ENCODE measurements around the gene GPC5. TPM values are rescaled to one million over a fixed set of nuclear protein-coding genes. Genes with fewer than 3 reads are reported as not detected.

GPC5 gene
- total and polyA plus RNA-seq, 2 of the 13 experiments (the other 11 are each of a cell fraction or from before 2014, with no cell fraction given) = 0.02 to 0.07 TPM

- TF ChIP-seq ZFP62 (CRISPR knock-in tag; IDR thresholded peaks at IDR 0.05) (no peak), LBX2 (CRISPR knock-in tag; IDR thresholded peaks at IDR 0.05; ENCODE audit: borderline replicate concordance) (no peak), ZNF280D (CRISPR knock-in tag; IDR thresholded peaks at IDR 0.05) (no peak)
These were observed 19.4 kb downstream of the GPC5 start (continued) for GRCh38 chr13:91417660-91418325.

- H3K9me3 ChIP-seq (ENCODE audit: low read length) = peaks cover 29% of the 10 kb centered on the region
- no peak for TF ChIP-seq IKZF5 (CRISPR knock-in tag; IDR thresholded peaks at IDR 0.05)
- no peak for TF ChIP-seq CSRNP1 (CRISPR knock-in tag; IDR thresholded peaks at IDR 0.05)
- TF ChIP-seq EZH2 (conservative IDR thresholded peaks at IDR 0.05; ENCODE audit: low read depth, low read length) = no peak
- no peak for TF ChIP-seq NONO (IDR thresholded peaks at IDR 0.05)
- TF ChIP-seq NONO (CRISPR knock-in tag; conservative IDR thresholded peaks at IDR 0.05) = no peak
- no peak for TF ChIP-seq ZNF264 (CRISPR knock-in tag; IDR thresholded peaks at IDR 0.05)
- TF ChIP-seq IRX3 (CRISPR knock-in tag; IDR thresholded peaks at IDR 0.05; ENCODE audit: borderline replicate concordance, low read depth) = no peak
- TF ChIP-seq PRMT3 (CRISPR knock-in tag; IDR thresholded peaks at IDR 0.05; ENCODE audit: borderline replicate concordance, low read depth) = no peak
- TF ChIP-seq NR2F2 (IDR thresholded peaks at IDR 0.05; ENCODE audit: borderline replicate concordance, low read depth) = no peak
- no peak for TF ChIP-seq ZNF235 (CRISPR knock-in tag; IDR thresholded peaks at IDR 0.05; ENCODE audit: borderline replicate concordance)
- no peak for TF ChIP-seq ZNF33B (CRISPR knock-in tag; IDR thresholded peaks at IDR 0.05)
- no peak for TF ChIP-seq CENPBD1 (CRISPR knock-in tag; IDR thresholded peaks at IDR 0.05; ENCODE audit: borderline replicate concordance, low read depth)
These were observed 28.5 kb downstream of the GPC5 start for GRCh38 chr13:91426913-91427312.

More at GRCh38 chr13:91426913-91427312, 28.5 kb downstream of the GPC5 start:
- no TSS peak for BruUV-seq (replicated peaks)
- WGBS (ENCODE audit: low lambda C conversion rate) = 0% methylated on average over 1 of the region's 2 CpGs
- Histone ChIP-seq H3K4me1 (ENCODE audit: insufficient read depth, low read length) (no peaks in the 10 kb centered on the region), H4K20me1 (ENCODE audit: insufficient read depth, low read length) (no peaks in the 10 kb centered on the region), H3K9ac (ENCODE audit: insufficient read depth, low read depth, low read length) (no peak overlapping the region), H3K4me2 (ENCODE audit: low read depth, low read length) (no peak overlapping the region), H3K27ac (ENCODE audit: extremely low read length, insufficient read depth, low read length) (no peak overlapping the region), H2AFZ (ENCODE audit: low read length) (no peak overlapping the region), H3K79me2 (ENCODE audit: insufficient read depth, low read length) (no peaks in the 10 kb centered on the region), H3K36me3 (replicated peaks in 1 of 2; ENCODE audit: control insufficient read depth in 1 of 2, insufficient read depth in 2 of 2, low read length in 2 of 2) (no peaks in the 10 kb centered on the region), H3K27me3 (ENCODE audit: control insufficient read depth in 1 of 2, insufficient read depth in 2 of 2, low read length in 2 of 2) (no peaks in the 10 kb centered on the region), H3K4me3 (replicated peaks in 1 of 3; ENCODE audit: insufficient read depth in 1 of 3, low read depth in 2 of 3, low read length in 3 of 3) (no peak overlapping the region)
- intact Hi-C loops (cut with micrococcal nuclease; ENCODE audit: unreplicated experiment) (no loop called here), in situ Hi-C loops (cut with HindIII; ENCODE audit: extremely low pct_ligation_motif_present, low pct_unique_long_range_greater_than_20kb) (no loop called here)
- ATAC-seq = no peak
- ChIA-PET CTCF (ENCODE audit: low intra/inter-chr PET ratio, low total read pairs) (no interaction called here), POLR2A (no interaction called here)
- no peak for FAIRE-seq
- DNase-seq (ENCODE audit: low spot score) = no peak

All from HepG2 (cell line).